ENCODE data around the gene BRCA2.

BRCA2 gene

GRCh38 chr13:32384702-32385101, 69.4 kb downstream of the BRCA2 start:
- no peak for DNase-seq

GRCh38 chr13:32385410-32385809, 70.1 kb downstream of the BRCA2 start:
- DNase-seq = no peak

- DNase-seq = no peak
These were observed 74.7 kb downstream of the BRCA2 start for GRCh38 chr13:32390048-32390447.

GRCh38 chr13:32390484-32390883, 75.2 kb downstream of the BRCA2 start:
- no peak for DNase-seq

GRCh38 chr13:32391101-32391619, 75.9 kb downstream of the BRCA2 start:
- no peak for DNase-seq

GRCh38 chr13:32403108-32403507, 87.8 kb downstream of the BRCA2 start:
- no peak for DNase-seq

- no peak for DNase-seq
These were observed 92.5 kb downstream of the BRCA2 start for GRCh38 chr13:32407854-32408253.

GRCh38 chr13:32408296-32409000, 93.1 kb downstream of the BRCA2 start:
- no peak for DNase-seq

GRCh38 chr13:32409001-32409313, 93.6 kb downstream of the BRCA2 start:
- no peak for DNase-seq

GRCh38 chr13:32409561-32410421, 94.5 kb downstream of the BRCA2 start:
- peak; percentile 26 for DNase-seq

- DNase-seq = no peak
These were observed 98.0 kb downstream of the BRCA2 start for GRCh38 chr13:32413284-32413683.

- DNase-seq = no peak
These were observed 99.3 kb downstream of the BRCA2 start for GRCh38 chr13:32414580-32414979.

- peak; percentile 15 for DNase-seq
These were observed 99.7 kb downstream of the BRCA2 start for GRCh38 chr13:32415019-32415418.

- no peak for DNase-seq
These were observed 102.7 kb downstream of the BRCA2 start for GRCh38 chr13:32417995-32418394.

GRCh38 chr13:32419862-32420261, 104.6 kb downstream of the BRCA2 start:
- no peak for DNase-seq

- no peak for DNase-seq
These were observed 108.3 kb downstream of the BRCA2 start for GRCh38 chr13:32423592-32423991.

- no peak for DNase-seq
These were observed 109.8 kb downstream of the BRCA2 start for GRCh38 chr13:32425158-32425557.

- no peak for DNase-seq
These were observed 111.1 kb downstream of the BRCA2 start for GRCh38 chr13:32426191-32426989.

GRCh38 chr13:32426990-32427851, 111.9 kb downstream of the BRCA2 start:
- DNase-seq = peak; percentile 29

GRCh38 chr13:32427852-32428580, 112.7 kb downstream of the BRCA2 start, which contains the start of gene N4BP2L1:
Gene N4BP2L1, minus strand, starts transcription at chr13:32428130. Its CDS starts 48 bp downstream, at chr13:32428082.
- peak; percentile 73 for DNase-seq
